PFSK-1 (cell line): ENCODE results near the gene CUBN.

Source experiments
- FOXP2 ChIP-seq: optimal IDR thresholded peaks from 2 replicates; pipeline ENCODE3; 2011; ENCODE audit warnings: borderline replicate concordance, control low read depth, inconsistent platforms; ENCODE audit not compliant: insufficient read depth; ENCODE audit errors: extremely low read length, extremely low read depth
- POLR2AphosphoS5 ChIP-seq: IDR thresholded peaks from 2 replicates; pipeline ENCODE4 v1.6.1; 2012; ENCODE audit warnings: low read depth, mild to moderate bottlenecking, control low read depth, low read length, moderate library complexity
- SIN3A ChIP-seq: IDR thresholded peaks from 2 replicates; pipeline ENCODE4 v1.6.1; 2012; ENCODE audit warnings: mild to moderate bottlenecking, low read length, moderate library complexity, borderline replicate concordance; ENCODE audit not compliant: insufficient read depth
- TAF1 ChIP-seq: IDR thresholded peaks from 2 replicates; pipeline ENCODE4 v1.6.1; 2012; ENCODE audit warnings: low read length, control low read depth, borderline replicate concordance; ENCODE audit not compliant: insufficient read depth
- TF ChIP-seq, protein P1 (sequence below), 2 experiments: IDR thresholded peaks; 2 replicates each; pipeline versions ENCODE4 v1.6.1 to v1.8.0; 2011 to 2012; ENCODE audit warnings: low read depth in 2 of 2, low read length in 2 of 2, control low read depth in 1 of 2, inconsistent platforms in 1 of 2, mild to moderate bottlenecking in 1 of 2, moderate library complexity in 1 of 2; ENCODE audit not compliant: insufficient read depth in 1 of 2

The CUBN gene

GRCh38 chr10:16799621-16800020 is 330.0 kb downstream of the CUBN start:
- TF ChIP-seq SIN3A (no peak), POLR2AphosphoS5 (no peak), FOXP2 (no peak), TAF1 (no peak)
- TF ChIP-seq, protein P1, sequence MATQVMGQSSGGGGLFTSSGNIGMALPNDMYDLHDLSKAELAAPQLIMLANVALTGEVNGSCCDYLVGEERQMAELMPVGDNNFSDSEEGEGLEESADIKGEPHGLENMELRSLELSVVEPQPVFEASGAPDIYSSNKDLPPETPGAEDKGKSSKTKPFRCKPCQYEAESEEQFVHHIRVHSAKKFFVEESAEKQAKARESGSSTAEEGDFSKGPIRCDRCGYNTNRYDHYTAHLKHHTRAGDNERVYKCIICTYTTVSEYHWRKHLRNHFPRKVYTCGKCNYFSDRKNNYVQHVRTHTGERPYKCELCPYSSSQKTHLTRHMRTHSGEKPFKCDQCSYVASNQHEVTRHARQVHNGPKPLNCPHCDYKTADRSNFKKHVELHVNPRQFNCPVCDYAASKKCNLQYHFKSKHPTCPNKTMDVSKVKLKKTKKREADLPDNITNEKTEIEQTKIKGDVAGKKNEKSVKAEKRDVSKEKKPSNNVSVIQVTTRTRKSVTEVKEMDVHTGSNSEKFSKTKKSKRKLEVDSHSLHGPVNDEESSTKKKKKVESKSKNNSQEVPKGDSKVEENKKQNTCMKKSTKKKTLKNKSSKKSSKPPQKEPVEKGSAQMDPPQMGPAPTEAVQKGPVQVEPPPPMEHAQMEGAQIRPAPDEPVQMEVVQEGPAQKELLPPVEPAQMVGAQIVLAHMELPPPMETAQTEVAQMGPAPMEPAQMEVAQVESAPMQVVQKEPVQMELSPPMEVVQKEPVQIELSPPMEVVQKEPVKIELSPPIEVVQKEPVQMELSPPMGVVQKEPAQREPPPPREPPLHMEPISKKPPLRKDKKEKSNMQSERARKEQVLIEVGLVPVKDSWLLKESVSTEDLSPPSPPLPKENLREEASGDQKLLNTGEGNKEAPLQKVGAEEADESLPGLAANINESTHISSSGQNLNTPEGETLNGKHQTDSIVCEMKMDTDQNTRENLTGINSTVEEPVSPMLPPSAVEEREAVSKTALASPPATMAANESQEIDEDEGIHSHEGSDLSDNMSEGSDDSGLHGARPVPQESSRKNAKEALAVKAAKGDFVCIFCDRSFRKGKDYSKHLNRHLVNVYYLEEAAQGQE (IDR thresholded peaks at IDR 0.05; ENCODE audit: insufficient read depth in 1 of 2, low read depth in 2 of 2, low read length in 2 of 2): no peak

DNA sequence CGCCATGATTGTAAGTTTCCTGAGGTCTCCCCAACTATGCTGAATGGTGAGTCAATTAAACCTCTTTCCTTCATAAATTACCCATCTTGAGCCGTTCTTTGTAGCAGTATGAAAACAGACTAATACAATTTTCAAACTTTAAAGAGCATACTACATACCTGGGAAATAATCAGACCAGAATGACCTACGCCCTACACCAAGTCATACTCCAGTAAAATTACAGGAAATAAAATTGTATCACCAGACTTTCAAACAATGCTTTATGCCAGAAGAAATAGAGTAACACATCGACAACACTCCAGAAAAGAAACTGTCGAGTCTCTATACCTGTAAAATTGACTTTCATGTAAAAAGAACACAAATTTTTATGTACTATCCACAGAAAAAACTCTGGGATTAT is 331.0 kb downstream of the CUBN start:
- no peak for TF ChIP-seq POLR2AphosphoS5
- TF ChIP-seq SIN3A: no peak
- TF ChIP-seq FOXP2: no peak
- TF ChIP-seq, protein P1 (IDR thresholded peaks at IDR 0.05; ENCODE audit: insufficient read depth in 1 of 2, low read depth in 2 of 2, low read length in 2 of 2): no peak
- no peak for TF ChIP-seq TAF1

- TF ChIP-seq TAF1: no peak
- TF ChIP-seq POLR2AphosphoS5: no peak
- TF ChIP-seq, protein P1 (IDR thresholded peaks at IDR 0.05; ENCODE audit: insufficient read depth in 1 of 2, low read depth in 2 of 2, low read length in 2 of 2): no peak
- no peak for TF ChIP-seq SIN3A
- TF ChIP-seq FOXP2: no peak
Observed at GRCh38 chr10:16795410-16796073, 334.1 kb downstream of the CUBN start.

DNA sequence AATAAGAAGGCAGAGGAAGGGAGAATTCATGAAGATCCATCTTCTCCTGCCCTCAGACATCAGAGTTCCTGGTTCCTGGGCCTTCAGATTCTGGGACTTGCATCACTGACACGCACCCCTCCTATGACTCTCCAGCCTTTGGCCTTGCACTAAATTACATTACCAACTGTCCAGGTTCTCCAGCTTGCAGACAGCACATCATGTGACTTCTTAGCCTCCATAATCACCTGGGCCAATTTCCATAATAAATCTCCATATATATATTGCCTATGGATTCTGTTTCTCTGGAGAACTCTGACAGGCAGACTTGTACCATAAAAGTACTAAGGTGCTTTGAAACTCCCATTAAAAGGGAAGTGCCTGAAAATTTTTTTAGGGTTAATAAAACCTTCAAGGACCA is 335.6 kb downstream of the CUBN start:
- no peak for TF ChIP-seq SIN3A
- TF ChIP-seq POLR2AphosphoS5: no peak
- TF ChIP-seq FOXP2: no peak
- TF ChIP-seq TAF1: no peak
- TF ChIP-seq, protein P1 (IDR thresholded peaks at IDR 0.05; ENCODE audit: insufficient read depth in 1 of 2, low read depth in 2 of 2, low read length in 2 of 2): no peak
